Muscle of arm (tissue), 12 donors: ENCODE results near the gene YAE1. TPM values are rescaled to one million over a fixed set of nuclear protein-coding genes. Genes with fewer than 3 reads are reported as not detected.

Source experiments
- DNase-seq: peaks from one replicate; pipeline ENCODE4 v3.0.0-alpha.2; 2013
- polyA plus RNA-seq, 12 donors: library from polyadenylated mRNA; unstranded; fragments of 120-200 nt; gene quantifications; one replicate each; pipeline ENCODE4 v1.2.1, GENCODE V29; 2013; ENCODE audit not compliant: insufficient read length in 12 of 12

The YAE1 gene
- polyA plus RNA-seq, 12 donors, result 18.6 to 36.6 (median 25.8) TPM; not detected in 1

DNA sequence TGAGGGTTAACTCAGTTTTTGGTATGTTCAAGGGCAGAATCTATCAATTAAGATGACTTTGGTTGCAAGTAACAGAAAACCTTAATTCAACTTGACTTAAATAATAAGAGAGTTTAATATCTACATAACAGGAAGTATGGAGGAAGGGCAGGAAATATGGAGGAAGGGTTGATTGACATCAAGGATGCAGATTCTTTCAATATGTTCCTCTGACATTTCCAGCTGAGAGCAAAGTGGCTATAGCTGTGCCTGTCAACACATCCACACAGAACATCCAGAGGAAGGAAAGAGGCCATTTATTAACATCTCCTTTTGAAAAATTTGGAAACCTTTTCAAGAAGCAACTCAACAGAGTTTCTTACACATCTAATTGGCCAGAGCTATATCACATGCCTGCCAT, 37.7 kb downstream of the YAE1 start:
- DNase-seq, result no peak

DNA sequence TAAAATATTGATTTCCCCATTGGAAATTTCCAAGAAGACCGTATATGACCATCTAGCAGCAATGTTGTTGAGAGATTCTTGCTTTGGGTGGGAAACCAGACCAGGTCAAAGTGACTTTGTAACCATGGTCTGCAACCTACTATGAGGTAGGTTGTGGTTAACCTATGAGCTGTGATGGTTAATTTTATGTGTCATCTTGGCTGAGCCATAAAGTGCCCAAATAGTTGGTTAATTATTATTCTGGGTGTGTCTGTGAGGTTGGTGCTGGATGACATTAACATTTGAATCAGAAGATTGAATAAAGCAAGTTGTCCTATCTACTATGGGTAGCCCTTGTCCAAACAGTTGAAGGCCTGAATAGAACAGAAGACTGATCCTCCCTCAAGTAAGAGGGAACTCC, 38.9 kb downstream of the YAE1 start:
- no peak for DNase-seq

- DNase-seq, result no peak
Observed at GRCh38 chr7:39606352-39606751, 40.1 kb downstream of the YAE1 start.

DNA sequence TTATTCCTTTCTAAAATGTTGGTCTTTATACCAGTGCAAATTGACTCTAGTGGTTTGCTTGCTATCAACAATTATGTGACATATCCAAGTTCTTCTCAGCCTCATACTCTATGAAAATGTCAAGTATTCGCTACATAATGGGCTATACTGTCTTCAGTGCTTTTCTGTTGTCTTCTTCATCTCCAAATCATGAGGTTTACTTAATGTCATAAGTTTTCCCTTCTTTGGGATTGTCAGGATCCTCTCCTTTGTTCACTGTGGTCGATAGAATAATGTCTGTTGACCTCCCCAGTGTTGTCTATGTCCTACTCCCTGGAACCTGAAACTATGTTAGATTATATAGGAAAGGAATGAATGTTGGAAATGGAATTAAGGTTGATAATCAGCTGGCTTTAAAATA, 40.7 kb downstream of the YAE1 start:
- no peak for DNase-seq

DNA sequence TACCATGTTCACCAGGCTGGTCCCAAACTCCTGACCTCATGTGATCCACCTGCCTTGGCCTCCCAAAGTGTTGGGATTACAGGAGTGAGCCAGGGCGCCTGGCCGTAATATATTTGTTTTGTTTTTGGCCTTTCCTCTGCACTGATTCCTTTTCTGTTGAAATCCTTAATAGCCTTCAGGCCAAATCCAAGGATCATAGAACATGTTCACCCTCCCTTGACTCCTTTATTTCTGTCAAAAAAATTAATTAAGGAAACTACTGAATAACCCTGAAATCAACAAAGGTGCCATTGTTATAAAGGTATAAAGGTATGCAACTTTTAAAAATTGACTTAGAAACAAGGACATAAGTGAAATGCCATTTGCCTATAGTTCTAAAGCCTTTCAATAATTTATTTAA, 41.7 kb downstream of the YAE1 start:
- DNase-seq, result no peak

- no peak for DNase-seq
Observed at GRCh38 chr7:39608278-39608677, 42.1 kb downstream of the YAE1 start.

DNA sequence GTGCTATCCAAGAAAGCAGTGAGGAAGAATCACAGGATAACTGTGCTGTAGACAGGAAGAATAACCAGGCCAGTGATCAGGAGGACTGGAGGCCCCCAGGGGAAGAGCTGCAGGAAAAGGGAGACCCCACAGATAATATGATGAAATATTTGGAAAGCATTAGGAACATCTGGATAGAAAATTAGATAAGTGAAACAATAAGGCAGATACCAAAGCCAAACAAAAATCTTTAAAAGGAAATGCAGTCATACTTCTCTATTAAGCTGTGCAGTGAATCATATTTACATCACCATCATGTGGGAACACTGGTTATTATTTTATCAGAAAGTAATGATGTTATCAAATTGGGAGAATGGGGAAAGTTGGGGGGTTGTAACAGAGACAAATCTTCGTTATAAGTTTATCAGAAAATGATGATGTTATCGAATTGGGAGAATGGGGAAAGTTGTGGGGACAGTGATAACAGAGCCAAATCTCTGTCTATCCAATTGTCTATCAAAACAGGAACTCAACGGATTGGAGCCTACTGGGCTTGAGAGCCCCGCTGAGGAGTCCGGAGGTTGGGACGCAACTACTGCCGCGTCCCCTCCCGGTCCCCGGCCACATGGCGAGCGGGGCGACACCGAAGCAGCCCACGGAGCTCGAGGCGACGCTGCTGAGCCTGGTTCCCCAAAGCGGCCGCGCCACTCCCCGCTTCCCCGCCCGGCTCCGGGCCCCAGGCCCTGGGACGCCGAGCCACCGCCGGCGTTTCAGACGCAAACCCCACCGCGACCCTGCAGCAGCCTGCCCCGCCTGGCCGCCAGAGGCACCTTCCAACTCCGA, 43.1 kb downstream of the YAE1 start:
- peak; percentile 78 for DNase-seq

GRCh38 chr7:39609935-39610263, 43.7 kb downstream of the YAE1 start:
- no peak for DNase-seq

- no peak for DNase-seq
Observed at GRCh38 chr7:39613577-39613976, 47.4 kb downstream of the YAE1 start.

GRCh38 chr7:39614299-39614698, 48.1 kb downstream of the YAE1 start:
- no peak for DNase-seq

DNA sequence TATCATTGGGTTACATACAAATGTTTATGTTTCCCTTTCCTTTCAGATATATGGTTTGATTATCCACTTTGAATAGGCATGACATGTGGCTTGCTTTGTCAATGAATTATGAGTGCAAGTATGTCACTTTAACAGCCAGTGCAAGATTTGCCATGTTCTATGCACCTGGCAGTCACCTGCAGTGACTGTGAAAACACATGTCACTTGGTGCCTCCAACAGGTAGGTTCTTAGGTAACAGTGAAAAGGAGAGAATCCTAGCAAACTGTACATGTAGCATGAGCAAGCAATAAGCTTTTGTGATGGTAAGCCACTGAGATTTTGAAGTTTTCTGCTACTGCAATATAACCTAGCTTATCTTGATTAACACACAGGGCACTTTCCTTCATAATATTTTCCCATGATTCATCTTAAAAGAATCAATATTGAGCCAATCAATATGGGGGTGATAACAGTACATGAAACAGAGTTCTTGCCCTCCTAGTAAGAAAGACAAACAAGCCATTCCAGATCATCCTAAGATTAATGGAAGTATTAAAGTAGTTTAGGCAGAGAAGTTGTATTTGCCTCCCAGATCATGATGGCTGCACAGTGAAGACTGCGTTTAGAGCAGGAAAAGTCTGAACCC, 49.3 kb downstream of the YAE1 start:
- DNase-seq, result no peak

- no peak for DNase-seq
Observed at GRCh38 chr7:39616138-39616537, 49.9 kb downstream of the YAE1 start.

DNA sequence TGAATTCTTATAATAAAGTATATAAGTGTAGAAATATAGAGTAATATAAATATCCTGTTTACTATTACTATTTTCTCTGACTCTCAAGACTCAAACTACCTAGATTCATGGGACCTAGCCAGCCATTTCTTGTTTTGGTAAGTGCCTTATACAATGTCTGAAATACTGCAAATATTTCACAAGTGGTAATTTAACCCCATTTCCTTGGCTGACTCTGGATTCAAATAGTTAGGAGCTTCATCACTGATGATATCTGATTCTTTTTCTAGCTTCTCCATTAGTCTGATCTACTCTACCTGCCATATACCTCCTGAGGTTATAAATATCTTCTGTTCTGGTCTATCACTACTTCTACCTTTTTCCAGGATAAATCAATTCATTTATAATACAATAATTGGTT, 50.8 kb downstream of the YAE1 start:
- no peak for DNase-seq

GRCh38 chr7:39618868-39619267, 52.7 kb downstream of the YAE1 start:
- no peak for DNase-seq

- DNase-seq, result no peak
Observed at GRCh38 chr7:39620486-39620885, 54.3 kb downstream of the YAE1 start.

- no peak for DNase-seq
Observed at GRCh38 chr7:39621261-39621660, 55.1 kb downstream of the YAE1 start.

- no peak for DNase-seq
Observed at GRCh38 chr7:39621784-39622411, 55.7 kb downstream of the YAE1 start.

Other genes with a start within 250 kb of the YAE1 start
- gene RALA, start 57.2 kb downstream of the YAE1 start, polyA plus RNA-seq, result 10 to 100 TPM in 11 of 12 donors, not detected in 1; 45.6 to 86.8 (median 62.0) TPM